ENCODE data around the gene ASB3.
"Not testable (repeated sequence)": the region's sequence is repeated elsewhere in the genome, so short reads cannot be mapped to it uniquely, and the experiment has no call there.

The ASB3 gene, protein sequence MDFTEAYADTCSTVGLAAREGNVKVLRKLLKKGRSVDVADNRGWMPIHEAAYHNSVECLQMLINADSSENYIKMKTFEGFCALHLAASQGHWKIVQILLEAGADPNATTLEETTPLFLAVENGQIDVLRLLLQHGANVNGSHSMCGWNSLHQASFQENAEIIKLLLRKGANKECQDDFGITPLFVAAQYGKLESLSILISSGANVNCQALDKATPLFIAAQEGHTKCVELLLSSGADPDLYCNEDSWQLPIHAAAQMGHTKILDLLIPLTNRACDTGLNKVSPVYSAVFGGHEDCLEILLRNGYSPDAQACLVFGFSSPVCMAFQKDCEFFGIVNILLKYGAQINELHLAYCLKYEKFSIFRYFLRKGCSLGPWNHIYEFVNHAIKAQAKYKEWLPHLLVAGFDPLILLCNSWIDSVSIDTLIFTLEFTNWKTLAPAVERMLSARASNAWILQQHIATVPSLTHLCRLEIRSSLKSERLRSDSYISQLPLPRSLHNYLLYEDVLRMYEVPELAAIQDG

DNA sequence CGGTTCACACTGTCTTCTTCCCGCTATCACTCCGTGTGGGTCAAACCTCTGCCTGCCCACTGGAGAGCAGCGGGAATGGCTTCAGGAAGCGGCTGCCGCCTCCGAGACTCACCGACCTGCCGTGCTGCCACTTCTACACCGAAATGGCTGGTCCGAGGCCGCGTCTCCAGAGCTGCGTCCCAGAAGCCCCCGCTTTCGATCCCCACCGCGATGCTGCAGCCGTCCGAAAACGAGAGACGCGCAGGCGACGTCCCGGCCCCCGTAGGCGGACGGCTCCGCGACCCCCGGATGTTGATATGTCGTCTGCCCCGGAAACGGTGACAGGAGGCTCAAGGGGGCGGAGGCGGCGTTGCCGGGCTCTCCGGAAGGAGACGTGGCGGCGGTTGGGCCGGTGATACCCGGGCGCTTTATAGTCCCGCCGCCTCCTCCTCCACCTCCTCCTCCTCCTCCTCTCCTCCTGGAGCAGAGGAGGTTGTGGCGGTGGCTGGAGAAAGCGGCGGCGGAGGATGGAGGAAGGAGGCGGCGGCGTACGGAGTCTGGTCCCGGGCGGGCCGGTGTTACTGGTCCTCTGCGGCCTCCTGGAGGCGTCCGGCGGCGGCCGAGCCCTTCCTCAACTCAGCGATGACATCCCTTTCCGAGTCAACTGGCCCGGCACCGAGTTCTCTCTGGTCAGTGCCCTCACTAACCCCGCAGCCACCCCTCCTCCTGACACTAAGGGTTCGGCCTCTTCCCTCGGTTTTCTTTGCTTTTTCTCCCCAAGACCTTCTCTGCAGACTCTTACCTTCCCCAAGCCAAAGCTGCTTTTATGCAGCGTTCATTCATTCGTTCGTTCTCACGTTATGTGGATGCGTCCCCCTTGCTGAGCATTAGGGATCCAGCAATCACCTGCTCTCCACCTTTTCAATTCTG, at the start of gene ASB3, which contains the start of gene ERLEC1:
Gene ASB3 (minus strand): TSS at position 249 of the 909 bp plus-strand sequence. CDS start 21,381 bp downstream, outside the sequence.
Gene ERLEC1 (plus strand): TSS at position 340 of the 909 bp plus-strand sequence. CDS start 167 bp downstream, at position 507.
- DNase-seq: peak; percentile 67

DNA sequence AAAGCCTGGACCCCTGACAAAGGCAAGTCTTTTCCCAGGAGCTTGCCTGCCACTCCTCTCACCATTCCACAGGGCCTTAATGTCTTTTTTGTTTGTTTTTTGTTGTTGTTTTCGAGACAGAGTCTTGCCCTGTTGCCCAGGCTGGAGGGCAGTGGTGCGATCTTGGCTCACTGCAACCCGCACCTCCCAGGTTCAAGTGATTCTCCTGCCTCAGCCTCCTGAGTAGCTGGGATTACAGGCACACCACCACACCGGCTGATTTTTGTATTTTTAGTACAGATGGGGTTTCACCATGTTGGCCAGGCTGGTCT, 43.2 kb upstream of the ASB3 start:
- DNase-seq: not testable (repeated sequence)

DNA sequence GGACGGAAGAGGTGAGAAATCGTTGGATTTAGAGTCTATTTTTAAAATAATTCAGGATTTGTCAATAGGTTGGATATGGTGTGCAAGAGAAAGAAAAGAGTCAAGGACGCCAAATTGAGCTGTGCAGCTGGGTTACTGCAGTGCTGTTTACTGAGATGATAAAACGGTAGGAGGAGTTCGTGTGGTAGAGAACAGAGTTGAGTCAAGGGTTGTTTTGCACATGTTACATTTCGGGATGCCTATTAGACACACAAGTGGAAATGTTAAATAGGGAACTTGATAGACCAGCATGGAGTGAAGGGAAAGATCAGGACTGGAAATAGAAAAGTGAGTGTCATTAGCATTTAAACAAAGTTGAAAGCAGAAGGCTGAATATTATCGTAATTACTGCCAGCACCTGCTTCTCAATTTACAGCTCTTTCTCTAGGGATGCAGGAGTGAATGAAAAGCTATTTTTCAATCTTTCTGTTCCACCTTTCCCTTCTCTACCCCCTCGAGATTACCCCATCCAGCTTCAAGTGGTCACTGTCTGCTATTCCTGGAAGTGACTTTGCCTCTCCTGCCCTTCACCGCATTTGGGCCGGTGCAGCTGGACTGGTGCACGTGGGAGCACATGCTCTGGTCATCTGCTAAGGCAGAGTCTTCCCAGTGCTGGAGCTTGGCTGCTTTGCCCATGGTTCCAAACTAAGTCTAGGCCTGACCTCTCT, 42.7 kb upstream of the ASB3 start:
- DNase-seq: peak; percentile 2

DNA sequence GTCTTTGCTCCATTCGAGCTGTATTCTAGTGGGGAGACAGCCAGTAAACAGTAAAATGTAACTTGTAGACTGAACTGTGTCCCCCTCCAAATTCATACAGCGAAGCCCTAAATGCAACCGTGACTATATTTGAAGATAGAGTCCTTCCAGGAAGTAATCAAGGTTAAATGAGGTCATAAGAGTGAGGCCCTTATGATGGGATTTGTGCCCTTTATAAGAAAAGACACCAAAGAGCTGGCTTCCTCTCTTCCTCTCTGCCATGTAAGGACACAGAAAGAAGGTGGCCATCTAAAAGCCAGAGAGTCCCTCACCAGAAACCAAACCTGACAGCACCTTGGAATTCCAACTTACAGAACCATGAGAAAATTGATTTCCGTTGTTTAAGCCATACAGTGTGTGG, 41.6 kb upstream of the ASB3 start:
- no peak for DNase-seq

DNA sequence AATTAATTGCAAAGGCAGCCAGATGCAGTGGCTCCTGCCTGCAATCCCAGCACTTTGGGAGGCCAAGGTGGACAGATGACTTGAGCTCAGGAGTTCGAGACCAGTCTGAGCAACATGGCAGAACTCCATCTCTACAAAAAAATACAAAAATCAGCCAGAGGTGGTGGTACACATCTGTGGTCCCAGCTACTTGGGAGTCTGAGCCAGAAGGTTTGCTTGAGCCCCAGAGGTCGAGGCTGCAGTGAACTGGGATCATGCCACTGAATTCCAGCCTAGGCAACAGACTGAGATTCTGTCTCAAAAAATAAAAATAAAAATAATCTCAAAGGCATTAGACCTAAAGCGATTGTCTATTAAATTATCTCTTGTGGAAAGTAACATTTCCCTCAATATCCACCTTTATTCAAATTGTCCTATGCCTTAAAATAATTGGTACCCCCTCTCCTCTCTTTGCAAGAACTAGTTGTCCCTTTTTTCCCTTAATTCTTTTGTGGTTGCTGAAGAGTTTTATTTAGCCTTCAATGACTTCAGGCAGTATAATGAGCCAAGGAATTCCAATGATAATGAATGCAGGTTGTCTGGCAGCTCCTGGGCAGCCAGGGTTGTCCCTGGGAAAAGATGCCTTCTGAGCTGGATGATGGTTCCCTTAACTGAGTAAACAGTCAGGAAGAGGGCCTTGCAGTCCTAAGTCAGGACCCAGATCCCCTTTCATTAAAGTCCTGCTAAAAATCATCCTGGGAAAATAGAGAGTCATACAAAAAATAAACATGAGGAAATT, 40.8 kb upstream of the ASB3 start:
- no peak for DNase-seq

DNA sequence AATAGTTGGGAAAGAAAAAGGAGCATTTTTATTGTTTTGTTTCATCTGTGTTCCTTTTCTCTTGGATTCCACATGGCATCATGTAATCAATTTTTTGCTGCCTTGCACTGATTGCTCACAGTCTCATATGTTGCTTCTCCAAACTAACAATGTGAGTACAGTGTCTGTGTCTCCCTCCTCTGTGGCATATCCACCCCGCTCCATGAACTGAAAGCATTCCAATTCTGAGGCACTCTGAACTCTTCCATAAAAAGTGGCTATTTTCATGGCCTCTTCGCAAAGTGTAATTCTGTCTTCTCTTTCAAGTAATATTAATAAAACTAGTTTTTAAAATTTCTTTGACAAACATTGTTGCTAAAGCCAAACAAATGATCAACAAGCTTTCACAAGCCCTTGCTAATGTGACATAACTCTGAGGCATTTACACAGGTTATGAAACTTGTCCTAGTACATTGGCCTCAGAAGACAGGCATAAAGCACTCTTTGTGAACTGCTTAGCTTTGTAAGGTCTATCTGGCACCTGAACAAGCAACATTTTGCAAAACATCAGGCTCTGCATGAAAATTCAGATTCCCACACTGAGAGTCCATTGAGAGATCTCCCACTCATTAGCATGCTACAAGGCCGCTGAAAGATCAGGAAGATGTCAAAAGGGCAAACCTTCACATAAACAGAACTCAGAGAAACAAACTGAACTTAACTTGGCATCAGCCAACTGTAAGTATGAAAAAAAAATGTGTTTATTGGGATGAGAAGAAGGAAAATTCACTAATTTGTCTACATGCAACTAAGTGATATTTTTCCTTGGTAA, 40.0 kb upstream of the ASB3 start:
- no peak for DNase-seq

DNA sequence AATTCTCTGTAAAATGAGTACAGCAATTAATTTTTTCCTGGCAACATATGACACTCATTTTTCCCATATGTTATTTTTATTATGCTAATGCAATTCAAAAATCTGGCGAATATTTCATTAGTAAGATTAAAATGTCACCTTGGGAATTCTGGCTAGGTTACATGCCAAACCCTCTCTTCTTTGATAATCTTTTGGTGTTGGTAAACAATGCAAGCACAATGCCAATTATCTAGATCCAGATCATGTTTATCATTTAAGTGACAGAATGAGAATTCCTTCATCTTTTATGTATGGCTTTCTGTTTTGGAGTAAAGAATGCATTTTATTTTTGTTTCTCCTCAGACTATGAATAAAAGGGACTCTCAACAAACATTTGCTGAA, 39.3 kb upstream of the ASB3 start:
- no peak for DNase-seq

DNA sequence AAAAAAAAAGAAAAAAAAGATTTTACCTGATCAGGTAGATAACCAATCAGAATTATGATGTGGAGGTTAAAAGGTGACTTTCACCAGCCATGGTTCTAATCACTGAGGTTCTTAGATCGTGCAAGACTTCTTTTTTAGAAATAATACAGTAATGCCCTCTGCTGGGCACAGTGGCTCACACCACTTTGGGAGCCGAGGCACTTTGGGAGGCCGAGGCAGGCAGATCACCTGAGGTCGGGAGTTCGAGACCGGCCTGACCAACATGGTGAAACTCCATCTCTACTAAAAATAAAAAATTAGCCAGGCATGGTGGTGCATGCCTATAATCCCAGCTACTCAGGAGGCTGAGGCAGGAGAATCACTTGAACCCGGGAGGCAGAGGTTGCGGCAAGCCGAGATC, 36.9 kb upstream of the ASB3 start:
- peak; percentile 1 for DNase-seq

DNA sequence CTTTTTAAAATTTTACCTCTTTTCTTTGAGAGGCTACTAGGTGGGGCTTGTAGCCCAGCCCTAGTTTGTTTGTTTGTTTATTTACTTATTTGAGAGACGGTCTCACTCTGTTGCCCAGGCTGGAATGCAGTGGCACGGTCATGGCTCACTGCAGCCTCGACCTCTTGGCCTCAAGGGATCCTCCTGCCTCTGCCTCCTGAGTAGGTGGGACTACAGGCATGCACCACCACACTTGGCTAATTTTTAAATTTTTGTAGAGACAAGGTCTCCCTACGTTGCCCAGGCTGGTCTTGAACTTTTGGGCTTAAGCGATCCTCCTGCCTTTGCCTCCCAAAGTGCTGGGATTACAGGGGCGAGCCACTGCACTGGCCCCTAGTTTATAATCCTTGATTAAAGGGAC, 35.1 kb upstream of the ASB3 start:
- DNase-seq: no peak

DNA sequence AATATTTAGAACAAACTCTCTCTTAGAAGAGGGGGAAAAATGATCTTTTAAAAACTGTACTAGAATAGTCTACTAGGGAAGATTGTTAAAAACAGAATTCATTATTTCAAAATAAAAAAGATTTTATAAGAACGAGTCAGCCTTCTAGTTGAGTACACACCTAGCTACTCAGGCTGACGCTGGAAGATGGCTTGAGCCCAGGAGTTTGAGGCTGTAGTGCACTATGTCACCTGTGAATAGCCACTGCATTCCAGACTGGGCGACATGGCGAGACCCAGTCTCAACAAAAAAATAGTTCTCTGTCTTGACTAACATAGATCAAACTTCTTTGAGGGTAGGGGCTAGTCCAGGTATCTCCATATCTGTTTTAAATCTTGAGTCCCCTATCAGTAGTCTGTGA, 34.0 kb upstream of the ASB3 start:
- no peak for DNase-seq

DNA sequence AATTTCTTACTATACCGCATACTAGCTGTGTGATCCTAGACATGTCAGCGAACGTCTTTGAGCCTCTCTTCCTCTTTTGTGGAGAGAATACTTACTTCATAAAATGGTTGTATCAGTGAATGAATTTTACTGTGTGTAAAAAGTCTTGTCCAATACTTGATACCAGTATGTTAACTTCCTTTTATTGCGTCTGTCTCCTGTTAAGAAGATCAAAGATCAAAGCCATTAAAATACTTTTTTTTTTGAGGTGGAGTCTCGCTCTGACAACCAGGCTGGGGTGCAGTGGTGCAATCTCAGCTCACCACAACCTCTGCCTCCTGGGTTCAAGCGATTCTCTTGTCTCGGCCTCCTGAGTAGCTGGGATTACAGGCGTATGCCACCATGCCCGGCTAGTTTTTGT, 33.3 kb upstream of the ASB3 start:
- no peak for DNase-seq

DNA sequence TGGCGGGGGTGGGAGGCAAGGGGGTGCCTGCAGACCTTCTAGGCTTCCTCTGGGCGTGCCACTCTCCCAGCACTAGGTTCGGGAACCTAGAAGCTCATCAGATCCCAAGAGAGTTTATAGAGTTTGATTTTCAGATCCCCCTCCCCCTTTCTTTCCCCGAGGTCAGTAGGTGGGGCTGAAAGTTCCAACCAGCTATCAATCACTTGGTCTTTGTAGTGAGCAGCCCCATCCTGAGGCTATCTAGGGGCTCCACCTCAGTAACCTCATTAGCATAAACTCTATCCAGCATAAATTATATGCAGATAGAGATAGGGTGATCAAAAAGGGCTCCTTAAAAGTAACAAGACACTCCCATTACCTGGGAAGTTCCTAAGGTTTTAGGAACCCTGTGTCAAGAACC, 32.9 kb upstream of the ASB3 start:
- DNase-seq: no peak

DNA sequence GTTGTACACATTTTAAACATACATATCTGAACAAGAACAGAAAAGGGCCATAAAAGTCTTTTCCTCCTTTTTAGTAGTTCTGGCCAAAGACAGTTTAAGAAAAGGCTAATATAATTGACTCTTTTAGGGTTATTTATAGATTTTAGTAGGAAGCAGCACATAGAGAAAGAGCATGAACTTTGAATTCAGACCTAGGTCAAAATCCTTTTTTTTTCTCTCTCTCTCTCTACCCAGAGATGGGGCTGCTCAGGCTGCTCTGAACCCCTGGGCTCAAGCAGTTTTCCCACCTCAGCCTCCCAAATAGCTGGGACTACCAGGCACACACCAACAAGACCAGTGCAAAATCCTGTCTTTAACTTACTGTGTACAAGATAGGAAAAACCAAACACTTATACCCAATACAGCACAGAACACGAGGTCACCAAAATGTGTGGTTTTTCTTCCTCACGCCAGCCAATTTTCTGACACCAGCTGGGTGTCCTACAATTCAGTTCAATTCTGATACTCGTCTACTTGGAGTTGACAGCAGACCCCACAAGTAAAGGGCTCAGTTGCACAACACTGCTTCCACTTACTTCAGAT, 32.2 kb upstream of the ASB3 start:
- DNase-seq: no peak

DNA sequence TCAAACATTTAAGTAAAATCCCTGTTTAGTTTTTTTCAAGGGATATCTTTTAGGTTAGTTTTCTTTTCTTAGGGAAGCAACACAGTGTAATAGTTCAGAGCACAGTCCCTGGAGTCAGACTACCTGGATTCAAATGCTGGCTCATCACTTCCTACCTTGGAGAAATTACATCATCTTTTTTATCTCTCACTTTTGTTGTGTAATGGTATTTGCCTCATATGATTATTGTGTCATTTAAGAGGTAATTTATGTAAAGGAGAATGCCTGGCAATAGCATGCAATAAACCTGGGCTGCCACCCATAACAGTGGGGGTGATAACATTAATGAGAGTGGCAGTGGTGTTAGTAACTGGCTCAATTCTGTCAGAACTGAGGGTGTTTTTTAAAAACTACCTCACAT, 26.4 kb upstream of the ASB3 start:
- DNase-seq: no peak

DNA sequence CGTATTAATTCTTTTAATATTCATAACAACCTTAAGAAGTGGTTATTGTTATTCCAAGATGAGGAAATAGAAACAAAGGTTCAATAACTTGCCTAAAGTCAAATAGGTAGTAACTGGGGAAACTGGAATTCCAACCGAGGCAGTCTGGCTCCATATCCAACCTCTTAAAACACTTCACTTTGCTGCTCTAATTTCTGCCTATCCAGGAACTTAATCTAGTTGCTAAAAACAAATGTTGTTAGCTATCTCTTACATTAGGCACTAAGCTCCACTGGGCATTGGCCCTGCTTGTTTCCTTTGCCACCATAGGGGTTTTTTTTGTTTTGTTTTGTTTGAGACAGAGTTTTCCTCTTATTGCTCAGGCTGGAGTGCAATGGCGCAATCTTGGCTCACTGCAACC, 24.8 kb upstream of the ASB3 start:
- no peak for DNase-seq

DNA sequence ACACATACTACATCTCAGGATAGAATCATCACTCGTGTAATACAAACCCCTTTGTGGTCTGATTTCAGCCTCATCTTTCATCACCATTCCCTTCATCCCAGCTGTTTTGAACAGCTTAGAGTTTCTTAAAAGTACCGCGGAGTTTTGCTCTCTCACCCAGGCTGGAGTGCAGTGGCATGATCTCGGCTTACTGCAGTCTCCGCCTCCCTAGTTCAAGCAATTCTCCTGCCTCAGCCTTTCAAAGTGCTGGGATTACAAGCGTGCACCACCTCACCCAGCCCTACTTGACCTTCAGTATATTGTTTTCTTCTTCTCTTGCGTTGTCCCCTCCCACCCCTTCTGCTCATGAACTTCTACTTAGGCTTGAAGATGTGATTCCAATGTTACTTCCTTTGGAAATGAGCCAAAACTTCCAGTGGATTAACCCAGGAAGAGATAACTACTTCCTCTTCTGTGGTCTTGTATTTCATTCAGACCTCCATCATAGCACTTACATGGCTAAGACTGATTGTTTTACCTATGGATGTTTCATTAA, 15.9 kb upstream of the ASB3 start:
- DNase-seq: no peak

DNA sequence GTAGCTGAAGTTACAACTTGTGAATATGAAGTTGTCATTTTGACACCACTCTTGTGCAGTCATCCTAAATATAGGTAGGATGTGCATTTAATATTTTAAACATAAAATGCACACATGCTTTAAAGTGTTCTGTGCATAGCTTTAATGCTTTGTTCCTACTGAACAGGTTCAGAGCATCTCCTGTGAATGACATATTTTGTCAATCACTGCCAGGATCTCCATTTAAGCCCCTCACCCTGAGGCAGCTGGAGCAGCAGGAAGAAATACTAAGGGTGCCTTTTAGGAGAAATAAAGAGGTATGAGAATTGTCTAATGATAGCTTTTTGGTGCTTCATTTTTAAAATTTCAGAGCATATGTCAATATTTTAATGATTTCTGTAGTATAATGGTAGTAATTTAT, 14.8 kb upstream of the ASB3 start:
- DNase-seq: no peak

DNA sequence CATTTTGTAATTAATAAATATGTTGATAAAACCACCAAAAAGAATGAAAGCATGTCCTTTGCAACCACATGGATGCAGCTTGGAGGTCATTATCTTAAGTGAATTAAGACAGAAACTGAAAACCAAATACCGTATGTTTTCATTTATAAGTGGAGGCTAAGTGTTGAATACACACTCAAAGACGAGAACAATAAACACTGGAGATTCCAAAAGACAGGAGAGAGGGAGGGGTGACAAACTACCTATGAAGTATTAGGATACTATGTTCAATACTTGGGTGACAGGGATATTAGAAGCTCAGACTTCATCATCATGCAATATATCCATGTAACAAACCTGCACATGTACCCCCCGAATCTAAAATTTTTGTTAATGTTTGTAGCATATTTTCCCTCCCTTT, 7.1 kb upstream of the ASB3 start:
- DNase-seq: no peak

DNA sequence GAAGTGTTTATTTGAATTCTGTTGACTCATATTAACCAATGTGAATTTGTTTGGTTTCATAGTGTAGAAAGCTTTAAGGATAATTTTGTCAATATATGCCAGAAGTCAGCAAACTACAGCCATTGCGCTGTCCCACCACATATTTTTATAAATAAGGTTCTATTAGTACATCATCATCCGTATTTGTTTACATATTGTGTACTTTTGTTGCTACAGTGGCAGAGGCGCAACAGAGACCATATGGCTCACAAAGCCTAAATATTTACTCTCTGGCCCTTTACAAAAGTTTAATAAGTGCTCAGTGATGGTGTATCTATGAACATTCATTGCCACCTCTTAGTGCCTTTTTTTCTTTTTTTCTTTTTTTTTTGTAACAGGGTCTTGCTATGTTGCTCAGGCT, 6.5 kb upstream of the ASB3 start:
- no peak for DNase-seq

DNA sequence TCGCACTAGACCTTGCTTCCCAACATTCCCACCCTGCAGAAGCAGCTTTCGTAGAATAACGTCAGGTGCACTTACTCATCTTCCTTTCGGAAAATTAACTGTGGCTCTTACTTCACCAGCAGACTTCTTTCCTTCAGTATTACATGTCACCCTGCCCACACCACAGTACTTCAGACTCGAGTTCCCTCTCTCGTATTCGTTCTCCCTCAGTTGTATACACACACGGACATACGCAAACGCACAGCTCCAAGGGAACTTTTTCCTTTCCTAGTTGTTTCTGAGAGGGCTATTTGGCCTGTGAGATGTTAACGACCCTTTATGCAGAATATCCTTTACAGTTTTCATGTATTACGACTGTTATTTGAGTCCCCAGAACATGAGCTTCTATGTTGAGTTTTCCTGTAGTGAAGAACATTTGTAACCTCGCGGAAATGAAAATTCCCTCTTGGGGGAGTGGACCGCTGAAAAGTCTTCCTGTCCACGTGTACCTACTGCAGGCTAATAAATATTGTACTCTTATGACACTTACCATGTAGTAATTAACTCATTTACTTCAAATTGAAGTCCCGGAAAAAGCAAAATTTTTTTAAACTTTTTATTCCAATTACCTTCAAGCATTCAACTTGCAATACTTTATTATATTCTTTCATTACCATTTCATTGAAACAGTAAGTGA, 999 bp upstream of the ASB3 start:
- DNase-seq: peak; percentile 14

Data from NCI-H510A treated with DMSO at 0.1 percent for 48 hours (cell line).